GM21786 (cell line): ENCODE measurements around the gene ZNF48.
A peak's percentile ranks its signal among the peaks of the same experiment; 100 is the strongest.
"Not testable (repeated sequence)": the region's sequence is repeated elsewhere in the genome, so short reads cannot be mapped to it uniquely, and the experiment has no call there.

ENCODE experiments used
- ATAC-seq: cut with Tn5 transposase; IDR thresholded peaks from one replicate; pipeline ENCODE4 v1.9.1; 2021; ENCODE audit not compliant: unreplicated experiment

Gene ZNF48

DNA sequence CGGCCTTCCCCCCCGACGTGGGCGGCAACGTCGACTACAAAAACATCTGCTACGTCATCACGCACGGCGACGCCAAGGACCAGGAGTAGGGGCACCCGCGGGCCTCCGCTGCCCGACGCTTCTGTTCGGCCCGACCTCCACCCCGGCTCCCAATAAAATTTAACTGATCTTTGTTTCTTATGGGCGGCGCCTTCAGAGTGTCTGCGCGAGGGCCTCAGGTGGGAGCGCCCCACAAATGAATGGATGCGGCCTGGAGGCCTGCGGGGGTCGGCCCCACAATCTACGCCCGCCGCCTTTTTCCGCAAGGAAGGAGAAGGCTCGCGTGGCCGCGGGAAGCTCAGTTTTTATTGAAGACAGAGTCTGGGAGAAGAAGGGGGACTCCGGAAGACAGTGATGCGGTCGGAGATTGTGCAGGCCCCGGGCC is 17.4 kb upstream of the ZNF48 start:
- peak; percentile 33 for ATAC-seq

DNA sequence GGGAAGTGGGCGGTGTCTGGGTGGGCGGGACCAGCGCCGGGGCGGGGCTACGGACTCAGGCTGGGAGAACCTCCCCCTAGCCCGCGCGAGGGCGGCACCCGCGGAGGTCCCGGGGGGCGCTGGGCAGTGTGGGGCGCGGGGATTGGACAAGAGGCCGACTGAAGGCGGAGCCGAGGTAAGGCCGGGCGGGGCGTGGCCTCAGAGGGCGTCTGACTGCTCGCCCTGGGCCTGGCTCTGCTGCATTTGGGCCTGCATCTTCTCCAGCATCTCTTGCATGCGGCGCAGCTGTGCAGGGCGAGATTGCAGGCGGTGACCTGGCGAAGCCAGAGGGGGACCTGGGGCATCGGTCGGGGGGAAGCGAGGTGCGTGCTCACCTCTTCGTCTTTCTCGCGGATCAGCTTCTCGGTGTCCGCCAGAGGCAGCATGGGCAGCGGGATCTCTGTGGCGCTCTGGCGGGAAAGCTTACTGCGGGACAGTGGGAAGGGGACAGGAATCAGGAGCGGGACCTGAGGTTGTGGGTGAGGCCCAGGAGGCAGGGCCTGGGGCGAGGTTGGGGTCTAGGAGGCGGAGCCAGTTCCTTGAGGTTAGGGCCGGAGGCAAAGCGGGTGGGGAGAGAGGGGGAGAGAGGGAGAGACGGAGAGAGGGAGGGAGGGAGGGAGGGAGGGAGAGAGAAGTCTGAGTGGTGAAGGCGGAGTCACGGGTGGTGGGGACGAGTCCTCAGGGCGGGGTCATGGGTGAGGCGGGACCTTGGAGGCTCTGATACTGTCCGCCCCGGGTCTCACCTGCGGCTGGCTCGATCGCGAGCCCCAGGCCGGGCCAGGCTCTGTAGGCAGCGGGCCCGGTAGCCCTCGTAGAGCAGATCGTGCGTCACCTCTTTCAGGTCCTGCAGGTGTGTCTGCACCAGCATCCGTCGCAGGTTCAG is 16.7 kb upstream of the ZNF48 start:
- peak; percentile 87 for ATAC-seq

DNA sequence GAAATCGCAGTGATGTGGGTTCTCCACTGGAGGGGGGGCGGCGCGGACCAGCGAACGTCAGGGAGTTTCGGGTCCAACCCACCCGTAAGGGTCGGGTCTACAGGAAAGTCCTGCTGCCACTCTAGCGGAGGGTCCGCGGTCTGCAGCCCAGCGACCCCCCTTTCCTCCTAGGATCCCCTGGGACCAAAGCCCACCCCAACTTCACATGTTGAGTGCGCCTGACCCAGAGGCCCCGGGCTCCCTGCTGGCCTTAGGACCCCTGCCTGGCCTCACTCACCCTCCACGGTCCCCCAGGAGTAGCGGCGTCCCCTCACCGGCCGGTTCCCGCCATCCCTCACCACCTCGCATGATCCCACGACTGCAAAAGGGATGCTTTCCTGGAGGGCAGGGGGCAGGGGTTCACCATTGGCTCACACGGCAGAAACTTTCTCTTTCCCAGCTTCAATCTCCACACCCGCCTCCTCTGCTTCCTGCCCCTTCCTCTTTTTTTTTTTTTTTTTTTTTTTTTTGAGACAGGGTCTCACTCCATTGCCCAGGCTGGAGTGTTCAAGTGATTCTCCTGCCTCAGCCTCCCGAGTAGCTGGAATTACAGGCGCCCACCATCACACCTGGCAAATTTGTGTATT is 15.9 kb upstream of the ZNF48 start:
- no peak for ATAC-seq

DNA sequence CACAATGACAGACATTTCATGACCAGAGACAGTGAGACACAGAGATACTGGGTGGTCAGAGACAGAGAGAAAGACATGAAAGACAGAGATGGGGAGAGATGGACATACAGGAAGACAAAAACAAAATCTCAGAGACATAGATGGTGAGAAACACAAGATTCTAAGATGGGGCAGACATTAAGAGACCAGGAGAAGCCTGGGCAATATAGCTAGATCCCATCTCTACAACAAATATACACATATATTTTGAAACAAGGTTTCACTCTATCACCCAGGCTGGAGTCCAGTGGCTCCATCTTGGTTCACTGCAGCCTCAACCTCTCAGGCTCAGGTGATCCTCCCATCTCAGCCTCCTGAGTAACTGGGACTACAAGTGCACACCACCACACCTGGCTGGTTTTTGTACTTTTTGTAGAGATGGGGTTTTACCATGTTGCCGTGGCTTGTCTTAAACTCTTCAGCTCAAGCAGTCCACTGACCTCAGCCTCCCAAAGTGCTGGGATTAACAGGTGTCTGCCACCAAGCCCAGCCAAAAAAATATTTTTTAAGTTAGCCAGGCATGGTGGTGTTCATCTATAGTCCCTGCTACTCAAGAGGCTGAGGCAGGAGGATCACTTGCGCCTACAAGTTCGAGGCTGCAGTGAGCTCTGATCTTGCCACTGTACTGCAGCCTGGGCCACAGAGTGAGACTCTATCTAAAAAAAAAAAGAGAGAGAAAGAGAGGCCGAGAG is 15.0 kb upstream of the ZNF48 start:
- no peak for ATAC-seq

DNA sequence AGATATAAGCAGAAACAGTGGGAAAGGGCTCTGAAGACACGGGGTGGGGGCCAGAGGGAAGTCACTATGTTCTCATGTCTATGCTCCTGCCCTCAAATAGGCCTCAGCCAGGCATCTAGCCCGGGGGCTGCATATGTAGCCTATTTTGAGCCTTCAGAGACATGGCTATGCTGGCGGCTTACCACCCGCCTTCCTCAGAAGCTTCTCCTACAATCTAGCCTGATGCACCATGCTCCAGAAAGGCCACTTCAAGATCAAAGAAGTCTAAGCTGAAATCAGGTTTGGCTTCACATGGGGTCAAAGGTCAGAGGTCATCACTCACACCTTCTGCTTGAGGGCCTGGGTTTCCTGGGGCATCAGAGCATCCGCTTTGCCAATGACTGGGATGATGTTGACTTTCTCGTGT is 14.4 kb upstream of the ZNF48 start:
- ATAC-seq: no peak

DNA sequence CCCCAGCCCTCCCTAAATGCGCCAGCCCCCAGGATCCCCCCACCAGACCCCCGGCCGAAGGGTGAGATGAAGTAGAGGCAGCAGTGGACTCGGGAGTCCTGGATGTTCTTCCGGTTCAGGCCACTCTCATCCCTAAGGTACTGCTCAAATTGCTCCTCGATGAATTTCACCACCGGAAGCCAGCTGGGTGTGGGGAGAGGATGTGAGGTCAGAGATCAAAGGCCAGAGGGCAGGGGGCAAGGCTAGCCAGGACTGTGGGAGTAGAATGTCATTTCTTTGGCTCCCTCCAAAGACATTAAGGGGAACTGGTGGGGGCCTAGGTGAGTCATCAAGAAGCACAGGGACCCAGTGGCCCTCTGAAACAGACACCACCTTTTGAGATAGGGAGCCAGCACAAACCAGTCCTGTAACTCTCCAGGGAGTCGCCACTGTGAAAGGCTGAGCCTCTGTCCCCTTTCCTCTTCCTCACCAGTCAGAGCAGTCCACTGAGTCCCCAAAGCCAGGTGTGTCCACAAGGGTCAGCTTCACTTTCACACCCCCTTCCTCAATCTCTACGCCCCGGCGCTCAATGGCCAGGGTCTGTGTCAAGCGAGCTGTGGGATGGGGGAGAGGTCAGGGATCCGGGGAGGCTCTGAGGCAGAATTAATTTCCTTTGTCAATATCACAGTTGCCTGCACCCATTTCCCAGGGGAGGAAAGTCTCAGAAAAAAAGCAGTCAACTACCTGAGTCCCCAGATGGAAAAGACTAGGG is 13.8 kb upstream of the ZNF48 start:
- no peak for ATAC-seq

DNA sequence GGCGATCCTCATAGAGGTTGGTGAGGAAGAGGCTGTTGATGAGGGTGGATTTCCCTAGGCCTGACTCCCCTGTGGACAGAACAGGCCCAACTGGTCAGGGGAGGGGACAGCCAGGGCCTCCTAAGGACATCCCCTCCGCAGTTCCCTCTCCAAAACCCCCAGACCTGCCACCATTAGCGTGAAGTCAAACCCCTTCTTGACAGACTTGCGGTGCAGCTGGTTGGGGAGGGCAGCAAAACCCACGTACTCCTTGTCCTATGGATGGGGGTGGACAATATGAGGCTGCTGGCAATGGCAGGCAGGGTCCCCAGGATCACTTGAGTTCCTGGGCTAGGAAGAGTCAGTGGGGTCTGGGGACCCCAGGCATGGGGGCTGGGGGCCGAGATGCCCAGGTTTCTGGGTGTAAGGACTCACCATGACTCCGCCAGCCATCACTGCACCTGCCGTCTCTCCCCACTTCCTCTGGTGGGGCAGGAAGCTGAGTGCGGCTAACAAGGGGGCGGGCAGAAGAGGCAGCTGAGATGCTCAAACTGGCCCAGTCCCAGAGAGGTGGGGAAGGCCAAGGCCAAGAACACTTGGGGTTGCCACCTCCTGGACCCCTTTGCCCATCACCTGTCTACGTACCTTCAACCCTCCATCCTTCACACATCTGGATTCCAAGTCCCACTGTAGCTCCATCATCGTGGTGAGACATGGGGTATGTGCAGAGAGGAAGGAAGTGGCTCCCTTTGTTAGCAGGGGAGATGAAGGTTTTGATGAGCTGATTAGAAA is 12.9 kb upstream of the ZNF48 start, which contains the start of gene SEPTIN1:
Gene SEPTIN1, minus strand, starts transcription at position 451 of the 771 bp plus-strand sequence. Its CDS starts 19 bp downstream, at position 432.
- no peak for ATAC-seq

DNA sequence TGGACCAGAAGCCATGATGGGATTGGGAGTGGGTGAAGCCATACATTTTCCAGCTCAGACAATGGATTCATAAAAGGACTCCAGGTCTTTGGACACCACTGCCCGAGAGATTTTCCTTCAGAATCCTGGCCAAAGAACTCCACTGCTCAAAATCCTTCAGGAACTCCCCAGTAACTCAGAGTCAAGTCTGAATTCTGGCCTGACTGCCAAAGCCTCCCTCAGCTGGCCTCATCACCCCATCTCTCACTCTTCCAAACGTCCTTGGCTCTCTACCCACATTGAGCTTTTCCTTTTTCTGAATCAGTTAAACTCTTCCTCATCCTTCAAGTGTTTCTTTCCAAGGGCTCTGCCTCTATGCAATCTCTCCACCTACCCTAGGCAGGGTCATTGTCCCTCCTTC is 11.7 kb upstream of the ZNF48 start:
- ATAC-seq: no peak

DNA sequence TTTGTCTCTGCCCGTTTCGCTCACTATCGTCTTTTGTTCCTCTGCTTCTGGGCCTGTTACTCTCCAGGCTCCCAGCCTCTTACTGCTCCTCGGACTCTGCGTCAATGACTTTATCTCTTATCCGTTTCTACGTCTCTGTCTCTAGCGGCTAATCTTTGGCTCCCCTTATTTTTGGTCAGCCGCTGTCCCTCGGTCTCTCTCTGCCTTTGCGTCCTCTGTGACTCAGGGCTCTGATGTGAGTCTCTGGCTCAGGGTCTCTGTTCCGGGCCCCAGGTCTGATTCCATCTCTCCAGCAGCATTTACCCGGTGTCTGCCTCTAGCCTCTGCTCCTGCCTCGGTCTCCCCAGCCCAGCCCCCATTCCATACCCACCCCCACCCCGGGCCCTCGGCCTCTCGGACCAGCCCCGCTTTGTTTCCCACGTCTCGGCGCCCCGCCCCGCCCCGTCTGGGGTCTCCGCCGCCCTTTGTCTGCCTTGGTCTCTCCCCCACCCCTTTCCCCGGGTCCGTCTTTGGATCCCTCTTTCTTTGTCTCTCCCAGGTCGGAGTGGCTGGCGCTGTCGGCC is 547 bp upstream of the ZNF48 start:
- ATAC-seq: no peak

DNA sequence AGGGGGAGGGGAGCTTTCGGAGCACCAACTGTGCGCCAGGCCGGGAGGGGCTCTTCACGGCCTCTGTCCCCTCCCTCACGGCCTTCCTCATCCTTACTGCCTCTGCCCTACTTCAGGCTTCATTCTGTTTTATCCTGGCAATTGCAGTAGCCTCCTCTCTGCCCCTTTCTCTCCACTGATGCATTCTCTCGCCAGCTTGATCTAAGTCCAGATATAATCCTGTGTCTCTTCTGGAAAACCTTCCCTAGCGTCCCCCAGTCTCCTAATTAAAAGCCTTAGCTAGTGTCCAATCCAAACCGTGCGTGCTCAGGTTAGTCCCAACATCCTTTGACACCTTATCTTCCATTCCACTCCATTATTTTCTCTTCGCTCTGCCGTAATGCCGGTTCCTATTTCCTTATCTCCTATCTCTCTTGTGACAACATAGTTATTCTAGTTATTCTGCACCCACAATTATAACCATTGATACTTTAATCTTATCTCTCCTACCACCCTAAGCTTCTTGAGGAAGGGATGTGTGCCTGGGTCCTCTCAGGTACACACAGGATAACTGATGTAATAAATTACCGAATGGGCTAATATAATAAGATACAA is 869 bp downstream of the ZNF48 start:
- ATAC-seq: no peak

DNA sequence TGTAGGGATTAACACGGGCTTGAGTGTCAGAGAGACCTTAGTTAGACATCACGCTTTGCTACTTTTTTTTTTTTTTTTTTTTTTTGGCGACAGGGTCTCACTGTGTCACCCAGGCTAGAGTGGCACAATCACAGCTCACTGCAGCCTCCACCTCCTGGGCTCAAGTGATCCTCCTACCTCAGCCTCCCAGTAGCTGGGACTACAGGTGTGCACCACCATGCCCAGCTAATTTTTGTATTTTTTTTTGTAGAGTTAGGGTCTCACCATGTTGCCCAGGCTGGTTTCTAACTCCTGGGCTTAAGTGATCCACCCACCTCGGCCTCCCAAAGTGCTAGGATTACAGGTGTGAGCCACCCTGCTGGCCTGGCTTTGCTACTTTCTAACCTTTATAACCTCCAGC is 1.4 kb downstream of the ZNF48 start:
- not testable (repeated sequence) for ATAC-seq

DNA sequence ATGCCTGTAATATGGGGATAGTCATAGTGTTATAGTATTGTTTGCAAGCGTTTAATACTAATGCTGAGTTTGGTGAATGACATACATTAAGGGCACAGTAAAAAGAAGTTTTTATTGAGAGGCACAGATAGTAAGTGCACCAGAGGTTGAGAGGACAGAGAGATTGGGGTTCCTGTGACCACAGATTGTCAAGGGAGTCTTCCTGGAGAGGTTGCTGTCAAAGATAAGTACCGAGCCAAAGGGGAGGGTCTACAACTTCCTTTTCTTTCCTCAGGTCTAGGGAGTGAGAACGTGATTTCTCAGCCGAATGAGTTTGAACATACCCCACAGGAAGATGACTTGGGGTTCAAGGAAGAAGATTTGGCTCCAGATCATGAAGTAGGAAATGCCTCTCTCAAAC is 1.8 kb downstream of the ZNF48 start:
- ATAC-seq: no peak

DNA sequence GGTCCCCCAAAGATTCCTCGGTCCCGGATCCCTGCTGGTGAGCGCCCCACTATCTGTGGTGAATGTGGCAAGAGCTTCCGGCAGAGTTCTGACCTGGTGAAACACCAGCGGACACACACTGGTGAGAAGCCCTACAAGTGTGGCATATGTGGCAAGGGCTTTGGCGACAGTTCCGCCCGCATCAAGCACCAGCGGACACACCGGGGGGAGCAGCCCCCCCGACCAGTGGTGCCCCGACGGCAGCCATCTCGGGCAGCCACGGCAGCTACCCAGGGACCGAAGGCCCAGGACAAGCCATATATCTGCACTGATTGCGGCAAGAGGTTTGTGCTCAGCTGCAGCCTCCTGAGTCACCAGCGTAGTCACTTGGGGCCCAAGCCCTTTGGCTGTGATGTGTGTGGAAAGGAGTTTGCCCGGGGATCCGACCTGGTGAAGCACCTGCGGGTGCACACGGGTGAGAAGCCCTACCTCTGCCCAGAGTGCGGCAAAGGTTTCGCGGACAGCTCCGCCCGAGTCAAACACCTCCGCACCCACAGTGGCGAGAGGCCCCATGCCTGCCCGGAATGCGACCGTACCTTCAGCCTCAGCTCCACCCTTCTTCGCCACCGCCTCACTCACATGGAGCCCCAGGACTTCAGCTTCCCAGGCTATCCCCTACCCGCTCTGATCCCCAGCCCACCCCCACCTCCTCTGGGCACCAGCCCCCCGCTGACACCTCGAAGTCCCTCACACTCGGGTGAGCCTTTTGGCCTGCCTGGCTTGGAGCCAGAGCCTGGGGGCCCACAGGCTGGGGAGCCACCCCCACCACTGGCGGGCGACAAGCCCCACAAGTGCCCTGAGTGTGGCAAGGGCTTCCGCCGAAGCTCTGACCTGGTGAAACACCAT is 2.8 kb downstream of the ZNF48 start:
- no peak for ATAC-seq

DNA sequence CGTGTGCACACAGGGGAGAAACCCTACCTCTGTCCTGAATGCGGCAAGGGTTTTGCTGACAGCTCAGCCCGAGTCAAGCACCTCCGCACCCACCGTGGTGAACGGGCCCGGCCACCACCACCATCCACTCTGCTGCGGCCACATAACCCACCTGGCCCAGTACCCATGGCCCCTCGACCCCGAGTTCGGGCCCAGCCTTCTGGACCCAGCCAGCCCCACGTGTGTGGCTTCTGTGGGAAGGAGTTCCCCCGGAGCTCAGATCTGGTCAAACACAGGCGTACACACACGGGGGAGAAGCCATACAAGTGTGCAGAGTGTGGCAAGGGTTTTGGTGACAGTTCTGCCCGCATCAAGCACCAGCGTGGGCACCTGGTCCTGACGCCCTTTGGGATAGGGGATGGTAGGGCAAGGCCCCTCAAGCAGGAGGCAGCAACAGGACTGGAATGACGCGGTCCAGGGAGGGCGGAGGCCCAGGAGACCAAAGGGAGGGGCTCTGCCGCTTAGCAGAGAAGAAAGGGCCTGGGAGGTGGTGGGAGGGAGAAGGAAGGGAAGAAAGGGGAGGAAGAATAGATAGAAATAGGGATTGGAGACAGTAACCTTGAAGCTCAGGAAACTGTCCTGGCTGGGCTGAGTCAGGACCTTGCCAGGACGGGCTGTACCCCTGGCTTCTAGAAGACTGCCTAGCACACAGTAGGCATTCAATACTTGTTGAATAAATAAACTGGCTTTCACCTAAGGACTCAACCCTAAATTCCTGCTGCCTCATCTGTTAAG is 3.6 kb downstream of the ZNF48 start:
- ATAC-seq: no peak

DNA sequence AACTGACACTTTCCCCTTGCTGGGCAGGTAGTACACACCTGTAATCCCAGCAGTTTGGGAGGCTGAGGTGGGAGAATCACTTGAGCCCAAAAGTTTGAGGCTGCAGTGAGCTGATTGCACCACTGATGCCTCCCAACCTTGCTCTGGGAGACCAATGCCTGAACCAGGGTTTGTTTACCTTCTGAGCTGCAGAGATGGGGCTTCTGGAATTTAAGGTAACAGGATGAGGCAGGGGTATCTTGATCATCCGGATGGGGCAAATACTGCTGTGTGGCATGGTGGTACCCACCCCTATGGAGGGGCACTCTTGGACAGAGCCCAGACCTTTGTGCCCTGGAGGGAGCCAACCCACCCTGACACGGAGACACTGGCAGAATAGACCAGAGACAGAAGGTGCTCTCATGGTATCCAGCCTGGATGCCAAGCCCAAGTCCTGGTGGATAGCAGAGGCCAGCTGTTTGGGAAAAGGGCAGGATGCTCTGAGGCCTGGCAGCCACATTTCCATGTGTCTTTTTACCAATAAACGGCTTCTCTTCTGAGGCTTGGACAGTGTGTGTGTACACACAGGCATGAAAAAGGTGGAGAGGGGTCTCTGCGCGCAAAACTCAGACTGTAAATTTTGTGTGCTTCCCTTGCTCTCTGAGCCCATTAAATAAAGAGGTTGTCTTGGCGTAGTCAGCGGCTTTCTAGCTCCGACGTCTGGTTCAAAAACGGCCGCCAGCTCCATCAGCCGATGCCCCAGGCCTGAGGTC is 4.4 kb downstream of the ZNF48 start:
- ATAC-seq: no peak

DNA sequence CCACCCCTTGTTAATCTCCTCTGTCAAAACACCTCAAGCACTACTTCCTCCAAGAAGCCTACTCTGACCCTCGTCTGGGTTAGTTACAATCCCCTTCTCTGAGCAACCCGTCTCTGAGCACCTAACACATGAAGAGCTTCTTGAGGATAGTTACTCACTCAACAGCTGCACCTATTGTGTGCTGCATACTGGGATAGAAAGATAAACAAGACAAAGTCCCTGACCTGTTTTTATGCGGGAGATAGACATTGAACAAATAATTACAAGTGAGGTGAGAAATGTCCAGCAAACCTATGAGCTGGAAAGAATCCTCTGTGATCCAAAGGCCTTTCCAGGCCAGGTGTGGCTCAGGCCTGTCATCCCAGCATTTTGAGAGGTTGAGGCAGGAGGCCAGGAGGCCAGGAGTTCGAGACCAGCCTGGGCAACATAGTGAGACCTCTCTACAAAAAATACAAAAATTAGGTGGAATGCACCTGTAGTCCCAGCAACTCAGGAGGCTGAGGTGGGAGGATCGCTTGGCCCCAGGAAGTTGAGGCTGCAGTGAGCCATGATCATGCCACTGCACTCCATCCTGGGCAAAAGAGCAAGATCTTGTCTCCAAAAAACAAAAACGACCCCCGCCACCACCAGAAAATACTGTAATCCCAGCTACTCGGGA is 6.7 kb downstream of the ZNF48 start:
- no peak for ATAC-seq

DNA sequence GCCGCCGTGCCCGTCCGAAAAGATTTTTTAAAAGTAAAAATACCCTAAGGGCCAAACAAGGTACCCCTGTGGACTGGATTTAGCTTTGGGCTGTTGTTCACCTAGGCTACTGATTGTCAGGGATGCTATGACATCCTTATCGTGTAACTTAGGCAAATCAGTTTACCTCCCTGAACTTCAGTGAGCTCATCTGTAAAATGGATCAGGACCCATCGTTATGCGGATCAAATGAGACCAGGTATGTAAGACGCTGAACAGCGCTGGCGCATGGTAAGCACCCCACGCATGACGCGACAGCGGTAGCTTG is 11.5 kb downstream of the ZNF48 start:
- ATAC-seq: no peak
